ENCODE results near the gene DPP8. TPM values are rescaled to one million over a fixed set of nuclear protein-coding genes. Genes with fewer than 3 reads are reported as not detected.

DPP8 gene
- total RNA-seq, 3 donors from 2014 or later (not counting 1 experiment from before 2014, with no cell fraction given) = 51.7 to 64.8 (median 62.4) TPM

- no peak for TF ChIP-seq CTCF (IDR thresholded peaks at IDR 0.05)
- Mint-ChIP-seq H3K4me3 (no peak overlapping the region), H3K27ac (no peak overlapping the region), H3K4me1 (peaks cover 28 to 33% of the 10 kb centered on the region in 2 donors), H3K27me3 (ENCODE audit: low read depth in 2 of 2) (no peaks in the 10 kb centered on the region), H3K9me3 (no peaks in the 10 kb centered on the region), H3K36me3 (no peaks in the 10 kb centered on the region)
- no peak for ATAC-seq
- DNase-seq = no peak
- Histone ChIP-seq H3K27me3 (ENCODE audit: control insufficient read depth, insufficient read depth, low read length) (no peaks in the 10 kb centered on the region), H3K27ac (ENCODE audit: low read length) (no peak overlapping the region), H3K36me3 (ENCODE audit: control insufficient read depth, insufficient read depth, low read length) (no peaks in the 10 kb centered on the region), H3K4me1 (ENCODE audit: control insufficient read depth, insufficient read depth, low read length) (peaks cover 13% of the 10 kb centered on the region), H3K4me3 (ENCODE audit: low read length) (no peak overlapping the region), H3K9me3 (ENCODE audit: control insufficient read depth, insufficient read depth, low read length) (no peaks in the 10 kb centered on the region)
- intact Hi-C loops (cut with micrococcal nuclease) = no loop called here
- WGBS (ENCODE audit: insufficient coverage) = 84% methylated on average over 5 of the region's 5 CpGs
Observed at GRCh38 chr15:65533057-65533756, 15.7 kb upstream of the DPP8 start.

GRCh38 chr15:65532738-65533051, 15.2 kb upstream of the DPP8 start:
- DNase-seq (no peak), ATAC-seq (no peak)
- no peak overlapping the region for H3K4me3 Mint-ChIP-seq
- Histone ChIP-seq H3K9me3 (ENCODE audit: control insufficient read depth, insufficient read depth, low read length) (no peaks in the 10 kb centered on the region), H3K27ac (ENCODE audit: low read length) (no peak overlapping the region), H3K27me3 (ENCODE audit: control insufficient read depth, insufficient read depth, low read length) (no peaks in the 10 kb centered on the region), H3K4me1 (ENCODE audit: control insufficient read depth, insufficient read depth, low read length) (peaks cover 13% of the 10 kb centered on the region), H3K4me3 (ENCODE audit: low read length) (no peak overlapping the region), H3K36me3 (ENCODE audit: control insufficient read depth, insufficient read depth, low read length) (no peaks in the 10 kb centered on the region)
- 90% methylated on average over 1 of the region's 1 CpG for WGBS (ENCODE audit: insufficient coverage)
- H3K9me3 Mint-ChIP-seq = no peaks in the 10 kb centered on the region
- intact Hi-C loops (cut with micrococcal nuclease) = no loop called here
- H3K27ac Mint-ChIP-seq = no peak overlapping the region
- TF ChIP-seq CTCF (IDR thresholded peaks at IDR 0.05) = no peak
- peaks cover 24 to 30% of the 10 kb centered on the region in 2 donors for H3K4me1 Mint-ChIP-seq
- no peaks in the 10 kb centered on the region for H3K27me3 Mint-ChIP-seq (ENCODE audit: low read depth in 2 of 2)
- no peaks in the 10 kb centered on the region for H3K36me3 Mint-ChIP-seq

DNA sequence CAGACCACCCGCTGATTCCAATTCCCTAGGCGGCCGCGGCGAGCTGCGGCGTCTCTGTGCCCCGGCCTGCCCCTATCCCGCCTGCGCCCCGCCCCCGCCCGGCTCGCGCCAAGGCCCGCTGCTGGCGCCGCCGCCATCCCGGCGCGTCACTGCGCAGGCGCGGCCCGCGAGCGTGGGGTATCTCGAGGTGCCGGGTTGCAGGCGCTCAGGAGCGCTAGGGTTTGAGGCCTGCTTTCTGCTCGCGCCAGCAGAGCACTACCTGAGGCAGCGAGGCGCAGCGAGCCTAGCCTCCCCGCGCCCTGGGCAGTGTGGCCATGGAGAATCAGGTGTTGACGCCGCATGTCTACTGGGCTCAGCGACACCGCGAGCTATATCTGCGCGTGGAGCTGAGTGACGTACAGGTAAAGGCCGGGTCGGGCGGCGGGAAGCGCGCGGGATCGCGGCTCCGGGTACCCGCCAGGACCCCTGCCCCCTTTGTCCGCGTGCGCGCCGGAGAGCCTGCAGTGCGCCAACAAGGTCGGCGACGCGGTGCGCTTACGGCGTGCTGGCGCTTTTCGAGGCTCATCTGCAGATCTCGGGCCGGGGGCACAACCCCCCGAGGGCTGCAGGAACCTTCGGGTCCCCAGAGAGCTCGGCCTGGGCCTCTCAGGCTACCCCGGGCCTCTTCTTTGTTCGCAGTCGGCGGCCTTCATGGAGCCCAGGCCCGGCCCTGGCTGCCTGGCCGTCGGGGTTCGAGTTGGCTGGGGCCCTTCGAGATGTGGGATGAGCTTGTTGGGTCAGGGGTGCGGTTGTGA, 13.0 kb upstream of the DPP8 start, which contains the start of gene HACD3:
Gene HACD3, plus strand, starts transcription at position 146 of the 794 bp plus-strand sequence. Its CDS starts 169 bp downstream, at position 315.
- Histone ChIP-seq H3K27me3 (ENCODE audit: control insufficient read depth, insufficient read depth, low read length) (no peaks in the 10 kb centered on the region), H3K27ac (ENCODE audit: low read length) (peak within 1 kb of the TSS; percentile 47), H3K9me3 (ENCODE audit: control insufficient read depth, insufficient read depth, low read length) (no peaks in the 10 kb centered on the region), H3K36me3 (ENCODE audit: control insufficient read depth, insufficient read depth, low read length) (no peaks in the 10 kb centered on the region), H3K4me3 (ENCODE audit: low read length) (peak within 1 kb of the TSS; percentile 85), H3K4me1 (ENCODE audit: control insufficient read depth, insufficient read depth, low read length) (peaks cover 13% of the 10 kb centered on the region)
- peak within 1 kb of the TSS; percentile 88 for H3K4me3 Mint-ChIP-seq
- TF ChIP-seq CTCF (IDR thresholded peaks at IDR 0.05) = no peak
- peak; percentile 83 to 94 for DNase-seq
- intact Hi-C loops (cut with micrococcal nuclease) = loop anchor here (1.0 kb wide), 1 partner anchor 17 kb away; no protein-coding TSS in a partner anchor
- peaks cover 24 to 25% of the 10 kb centered on the region in 2 donors for H3K4me1 Mint-ChIP-seq
- ATAC-seq = peak; percentile 91 to 97 (median 96)
- H3K27me3 Mint-ChIP-seq (ENCODE audit: low read depth in 2 of 2) = no peaks in the 10 kb centered on the region
- no peaks in the 10 kb centered on the region for H3K36me3 Mint-ChIP-seq
- WGBS (ENCODE audit: insufficient coverage) = under 1% methylated on average over 88 of the region's 88 CpGs
- no peaks in the 10 kb centered on the region for H3K9me3 Mint-ChIP-seq
- H3K27ac Mint-ChIP-seq = peak within 1 kb of the TSS; percentile 53 to 74
